ENCODE data around the gene ART5. TPM values are rescaled to one million over a fixed set of nuclear protein-coding genes. Genes with fewer than 3 reads are reported as not detected.

ART5 gene
- total and polyA plus RNA-seq, 9 of the 15 experiments (the other 6 are each of a cell fraction or from before 2014, with no cell fraction given): 0.08 to 0.59 (median 0.33) TPM

GRCh38 chr11:3669128-3669527 lies 27.3 kb upstream of the ART5 start (continued):
- TF ChIP-seq MGA (IDR thresholded peaks at IDR 0.05): no peak
- no peak for TF ChIP-seq POLR2AphosphoS5 (IDR thresholded peaks at IDR 0.05; ENCODE audit: control insufficient read depth, insufficient read depth, low read depth, low read length)
- TF ChIP-seq ZFP91 (CRISPR knock-in tag; IDR thresholded peaks at IDR 0.05): no peak
- TF ChIP-seq BRCA1 (IDR thresholded peaks at IDR 0.05): no peak
- TF ChIP-seq BRCA1 (CRISPR knock-in tag; IDR thresholded peaks at IDR 0.05): no peak
- TF ChIP-seq SMAD4 (CRISPR knock-in tag; conservative IDR thresholded peaks at IDR 0.05): no peak
- no peak for TF ChIP-seq TARDBP (IDR thresholded peaks at IDR 0.05)
- no peak for TF ChIP-seq KLF16 (IDR thresholded peaks at IDR 0.05)
- TF ChIP-seq SMARCA5 (IDR thresholded peaks at IDR 0.05): no peak
- no peak for TF ChIP-seq PHB2 (IDR thresholded peaks at IDR 0.05; ENCODE audit: low read depth)
- no peak for TF ChIP-seq HMGN3 (IDR thresholded peaks at IDR 0.05; ENCODE audit: borderline replicate concordance, extremely low read depth, insufficient read length, low read depth, low read length)
- no peak for TF ChIP-seq JUND (IDR thresholded peaks at IDR 0.05; ENCODE audit: borderline replicate concordance, low read depth, low read length)
- TF ChIP-seq JUND (tag; IDR thresholded peaks at IDR 0.05; ENCODE audit: borderline replicate concordance, low read depth, low read length): no peak
